Mesendoderm (in vitro differentiated cells): ENCODE data around the gene IFNA16.
"Not testable (repeated sequence)": the region's sequence is repeated elsewhere in the genome, so short reads cannot be mapped to it uniquely, and the experiment has no call there.

Source experiments
- DNase-seq: peaks from one replicate; pipeline ENCODE4 v3.0.0; 2013
- H2AK5ac ChIP-seq: 2 replicates; pipeline ENCODE4 v1.6.1; 2013; ENCODE audit warnings: low read length, inconsistent platforms
- H2BK120ac ChIP-seq: 2 replicates; pipeline ENCODE4 v1.6.1; 2013; ENCODE audit warnings: low read depth, mild to moderate bottlenecking, low read length, moderate library complexity, mixed read lengths
- H2BK15ac ChIP-seq: replicated peaks from 2 replicates; pipeline ENCODE4 v1.6.1; 2013; ENCODE audit warnings: low read depth, mild to moderate bottlenecking, moderate library complexity
- H2BK5ac ChIP-seq: 2 replicates; pipeline ENCODE4 v1.6.1; 2013; ENCODE audit warnings: low read length, inconsistent platforms
- H3K18ac ChIP-seq: 2 replicates; pipeline ENCODE4 v1.6.1; 2013; ENCODE audit warnings: mild to moderate bottlenecking, low read length, mixed read lengths
- H3K23ac ChIP-seq: one replicate; pipeline ENCODE4 v1.6.1; 2013; ENCODE audit warnings: low read length
- H3K27ac ChIP-seq: 2 replicates; pipeline ENCODE4 v1.5.1; 2013; ENCODE audit warnings: low read depth, mild to moderate bottlenecking, inconsistent platforms, low read length, moderate library complexity
- H3K27me3 ChIP-seq: 2 replicates; pipeline ENCODE4 v1.6.1; 2013; ENCODE audit warnings: low read length, control low read depth, mild to moderate bottlenecking, inconsistent platforms; ENCODE audit not compliant: insufficient read depth, poor library complexity
- H3K36me3 ChIP-seq: 2 replicates; pipeline ENCODE4 v1.6.1; 2013; ENCODE audit warnings: low read length, inconsistent platforms; ENCODE audit not compliant: control insufficient read depth, insufficient read depth
- H3K4ac ChIP-seq: one replicate; pipeline ENCODE4 v1.6.1; 2013; ENCODE audit warnings: low read depth, mild to moderate bottlenecking, low read length, moderate library complexity
- H3K4me1 ChIP-seq: 2 replicates; pipeline ENCODE4 v1.6.1; 2013; ENCODE audit warnings: low read depth, low read length, inconsistent platforms; ENCODE audit not compliant: control insufficient read depth
- H3K4me2 ChIP-seq: 2 replicates; pipeline ENCODE4 v1.6.1; 2013; ENCODE audit warnings: low read length
- H3K4me3 ChIP-seq: 2 replicates; pipeline ENCODE4 v1.5.1; 2013; ENCODE audit warnings: mild to moderate bottlenecking, low read length
- H3K56ac ChIP-seq: one replicate; pipeline ENCODE4 v1.6.1; 2013; ENCODE audit warnings: low read length
- H3K79me1 ChIP-seq: 2 replicates; pipeline ENCODE4 v1.6.1; 2013; ENCODE audit warnings: low read length, inconsistent platforms
- H3K79me2 ChIP-seq: 2 replicates; pipeline ENCODE4 v1.6.1; 2013; ENCODE audit warnings: mild to moderate bottlenecking, low read length; ENCODE audit not compliant: control insufficient read depth, insufficient read depth
- H3K9ac ChIP-seq: 2 replicates; pipeline ENCODE4 v1.6.1; 2013; ENCODE audit warnings: low read length, inconsistent platforms
- H4K5ac ChIP-seq: one replicate; pipeline ENCODE4 v1.6.1; 2013; ENCODE audit warnings: low read length
- H4K8ac ChIP-seq: one replicate; pipeline ENCODE4 v1.6.1; 2013; ENCODE audit warnings: low read depth, mild to moderate bottlenecking, control low read depth, low read length, moderate library complexity
- WGBS: extraction: QIAGEN DNeasy Blood & Tissue Kit; methylation state at CpG from one replicate; pipeline ENCODE4 v1.1.7; 2013; ENCODE audit warnings: low lambda C conversion rate, missing lambda C conversion rate; ENCODE audit not compliant: insufficient coverage; ENCODE audit errors: extremely low coverage; 5-methylcytosine and 5-hydroxymethylcytosine counted together

The IFNA16 gene

DNA sequence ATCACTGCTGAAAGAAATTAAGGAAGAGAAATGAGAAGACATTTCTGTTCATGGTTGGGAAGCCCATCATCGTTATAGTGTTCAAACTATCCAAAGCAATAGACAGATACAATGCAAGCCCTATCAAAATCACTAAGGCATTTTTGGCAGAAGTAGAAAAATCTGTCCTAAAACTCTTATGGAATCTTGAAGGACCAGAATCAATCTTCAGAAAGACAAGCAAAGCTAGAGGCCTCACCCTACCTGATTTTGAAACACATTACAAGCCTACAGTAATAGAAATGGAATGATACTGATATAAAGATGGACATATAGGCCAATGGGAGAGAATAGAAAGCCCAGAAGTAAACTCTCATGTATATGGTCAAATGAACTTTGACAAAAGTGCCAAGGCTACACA, 45.8 kb downstream of the IFNA16 start:
- Histone ChIP-seq H4K5ac (no peak overlapping the region), H4K8ac (no peak overlapping the region), H3K23ac (no peak overlapping the region), H3K18ac (no peak overlapping the region), H3K4me1 (no peaks in the 10 kb centered on the region), H3K4ac (no peak overlapping the region), H3K56ac (no peak overlapping the region), H3K79me1 (no peaks in the 10 kb centered on the region), H3K27ac (no peak overlapping the region), H2BK5ac (no peak overlapping the region), H3K9ac (no peak overlapping the region), H2AK5ac (no peak overlapping the region), H3K4me3 (no peak overlapping the region), H3K4me2 (no peak overlapping the region), H3K36me3 (no peaks in the 10 kb centered on the region), H3K79me2 (no peaks in the 10 kb centered on the region), H2BK120ac (no peak overlapping the region), H2BK15ac (no peak overlapping the region), H3K27me3 (no peaks in the 10 kb centered on the region)
- no peak for DNase-seq
- WGBS: no CpG with 5 or more reads among the region's 1 CpG

DNA sequence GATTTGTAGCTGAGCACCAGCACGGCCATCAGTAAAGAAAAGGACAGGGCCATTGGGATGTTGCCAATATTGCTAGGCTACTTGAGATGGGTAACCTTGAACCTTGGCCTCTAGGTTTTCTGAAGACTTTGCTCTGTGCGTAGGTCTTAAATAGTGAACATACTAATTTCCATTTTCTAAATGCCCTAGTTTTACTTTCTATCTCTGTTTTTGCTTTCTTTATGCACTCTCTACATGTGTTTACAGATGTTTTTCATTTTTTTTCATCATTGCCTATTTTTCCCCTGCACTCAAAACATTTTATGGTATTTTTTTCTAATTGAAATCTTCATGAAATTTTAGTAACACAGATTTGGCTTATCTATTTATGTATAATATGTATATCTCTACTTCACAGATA, 50.6 kb downstream of the IFNA16 start, which contains the start of gene IFNA21:
Gene IFNA21 (minus strand): TSS at position 101 of the 400 bp plus-strand sequence. CDS start 48 bp downstream, at position 53.
- not testable (repeated sequence) for H3K4me2 ChIP-seq, H3K27ac ChIP-seq, H2AK5ac ChIP-seq, H3K36me3 ChIP-seq, H3K27me3 ChIP-seq, H2BK5ac ChIP-seq, H3K23ac ChIP-seq, H2BK120ac ChIP-seq, H3K4ac ChIP-seq, H3K9ac ChIP-seq, H3K18ac ChIP-seq, H4K8ac ChIP-seq, H3K56ac ChIP-seq, H3K4me3 ChIP-seq, DNase-seq, H3K79me1 ChIP-seq, H3K4me1 ChIP-seq, H2BK15ac ChIP-seq, H3K79me2 ChIP-seq, H4K5ac ChIP-seq
- no CpG with 5 or more reads among the region's 2 CpGs for WGBS
